Mesothelial cell of epicardium (in vitro differentiated cells): ENCODE data around the gene MAN1A1. TPM values are rescaled to one million over a fixed set of nuclear protein-coding genes. Genes with fewer than 3 reads are reported as not detected.

Experiments used
- DNase-seq, 2 experiments: peaks; one replicate each; pipeline ENCODE4 v3.0.0; 2021; ENCODE audit warnings: low spot score in 2 of 2; ENCODE audit not compliant: unreplicated experiment in 2 of 2
- H3K27ac Mint-ChIP-seq: 2 replicates; pipeline ENCODE4 v1.8.0; 2021; ENCODE audit warnings: mixed read lengths
- H3K27me3 Mint-ChIP-seq: 2 replicates; pipeline ENCODE4 v1.8.0; 2021; ENCODE audit warnings: low read depth, mixed read lengths
- H3K36me3 Mint-ChIP-seq: 2 replicates; pipeline ENCODE4 v1.8.0; 2021; ENCODE audit warnings: mixed read lengths
- H3K4me1 Mint-ChIP-seq: 2 replicates; pipeline ENCODE4 v1.8.0; 2021; ENCODE audit warnings: mixed read lengths
- H3K4me3 Mint-ChIP-seq: 2 replicates; pipeline ENCODE4 v1.8.0; 2021; ENCODE audit warnings: mild to moderate bottlenecking, moderate library complexity, mixed read lengths
- H3K9me3 Mint-ChIP-seq: 2 replicates; pipeline ENCODE4 v1.8.0; 2021; ENCODE audit warnings: mixed read lengths
- CTCF ChIP-seq: fragments of 200-600 bp; sonication (generic); IDR thresholded peaks from one replicate; pipeline ENCODE4 v1.5.0; 2021; ENCODE audit warnings: antibody characterized with exemption; ENCODE audit not compliant: unreplicated experiment
- total RNA-seq: library from RNA; stranded (reverse); gene quantifications from 3 replicates; pipeline ENCODE4 v1.2.1, GENCODE V29; 2021

Gene MAN1A1
- total RNA-seq, 1 donor from 2014 or later, result 51.1 TPM

DNA sequence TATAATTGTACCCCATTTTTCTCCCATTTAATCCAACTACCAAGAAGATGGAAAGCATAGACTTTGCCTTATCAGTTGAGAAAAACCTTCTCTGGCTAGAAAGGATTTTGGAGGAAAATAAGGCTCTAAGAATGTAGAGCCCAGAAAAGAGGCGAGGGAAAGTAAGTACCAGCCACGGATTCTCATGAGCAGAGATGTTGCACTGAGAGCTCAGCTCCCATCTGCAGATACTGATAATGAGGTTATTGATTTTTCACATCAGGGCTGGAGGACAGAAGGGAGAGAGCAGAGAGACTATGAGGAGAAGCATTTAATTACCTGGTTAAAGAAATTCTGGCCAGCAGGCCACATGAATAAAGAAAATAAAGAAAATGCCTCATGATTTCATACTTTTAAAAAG lies 166.7 kb downstream of the MAN1A1 start:
- DNase-seq, result no peak
- H3K9me3 Mint-ChIP-seq, result no peaks in the 10 kb centered on the region
- H3K4me3 Mint-ChIP-seq, result no peak overlapping the region
- H3K36me3 Mint-ChIP-seq, result peaks cover 39% of the 10 kb centered on the region
- H3K4me1 Mint-ChIP-seq, result peaks cover 11% of the 10 kb centered on the region
- peak overlapping the region; percentile 28 for H3K27ac Mint-ChIP-seq
- TF ChIP-seq CTCF, result no peak
- no peaks in the 10 kb centered on the region for H3K27me3 Mint-ChIP-seq

GRCh38 chr6:119182216-119182803 lies 167.3 kb downstream of the MAN1A1 start:
- H3K9me3 Mint-ChIP-seq, result no peaks in the 10 kb centered on the region
- H3K27me3 Mint-ChIP-seq, result no peaks in the 10 kb centered on the region

DNA sequence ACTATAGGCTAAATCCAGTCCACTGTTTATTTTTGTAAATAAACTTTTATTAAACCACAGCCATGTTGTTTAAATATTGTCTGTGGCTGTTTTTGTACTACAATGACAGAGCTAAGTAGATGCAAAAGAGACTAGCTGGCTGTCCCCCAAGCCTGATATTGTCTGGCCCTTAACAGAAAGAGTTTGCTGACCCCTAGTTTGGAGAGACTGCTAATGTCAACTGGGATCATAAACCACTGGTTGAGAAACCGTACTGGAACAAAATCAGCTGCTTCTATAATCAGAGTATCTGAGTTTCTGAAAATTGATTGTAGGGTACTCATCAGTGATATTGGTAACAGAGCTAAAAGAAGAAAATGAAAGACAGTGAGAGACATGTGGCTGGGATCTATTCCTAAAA lies 168.5 kb downstream of the MAN1A1 start:
- no peak overlapping the region for H3K4me3 Mint-ChIP-seq

More at GRCh38 chr6:119182216-119182803, 167.3 kb downstream of the MAN1A1 start:
- Mint-ChIP-seq H3K27ac (no peak overlapping the region), H3K36me3 (peaks cover 39% of the 10 kb centered on the region), H3K4me1 (peaks cover 7% of the 10 kb centered on the region), H3K4me3 (no peak overlapping the region)
- no peak for TF ChIP-seq CTCF
- DNase-seq, result no peak

DNA sequence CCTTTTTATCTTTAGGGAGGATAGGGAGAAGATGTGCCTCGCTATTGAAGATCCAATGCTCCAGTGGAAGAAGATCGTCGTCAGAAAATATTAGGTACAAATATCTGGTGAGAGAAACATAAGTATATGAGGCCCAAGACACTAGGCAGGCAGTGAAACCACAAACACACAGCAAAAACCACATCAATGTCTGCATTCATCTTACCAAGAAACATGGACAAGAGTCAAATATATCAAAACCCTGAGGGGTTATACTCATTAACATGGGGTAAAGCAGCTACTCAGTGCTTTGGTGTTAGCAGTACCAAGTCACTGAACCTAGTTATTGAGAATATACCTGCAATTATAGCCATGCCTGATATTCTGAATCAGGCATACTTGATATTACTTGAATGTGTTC lies 169.7 kb downstream of the MAN1A1 start:
- Mint-ChIP-seq H3K27me3 (no peaks in the 10 kb centered on the region), H3K4me1 (peaks cover 14% of the 10 kb centered on the region), H3K9me3 (no peaks in the 10 kb centered on the region), H3K36me3 (peaks cover 24% of the 10 kb centered on the region), H3K4me3 (no peak overlapping the region), H3K27ac (no peak overlapping the region)
- no peak for DNase-seq
- TF ChIP-seq CTCF, result no peak

More for the DNA sequence above, 168.5 kb downstream of the MAN1A1 start:
- peaks cover 32% of the 10 kb centered on the region for H3K36me3 Mint-ChIP-seq
- no peak for DNase-seq
- H3K27ac Mint-ChIP-seq, result no peak overlapping the region
- H3K4me1 Mint-ChIP-seq, result peaks cover 6% of the 10 kb centered on the region
- no peaks in the 10 kb centered on the region for H3K27me3 Mint-ChIP-seq
- H3K9me3 Mint-ChIP-seq, result no peaks in the 10 kb centered on the region
- no peak for TF ChIP-seq CTCF

GRCh38 chr6:119179062-119179461 lies 170.5 kb downstream of the MAN1A1 start:
- no peak overlapping the region for H3K27ac Mint-ChIP-seq
- H3K4me1 Mint-ChIP-seq, result peaks cover 21% of the 10 kb centered on the region
- H3K4me3 Mint-ChIP-seq, result no peak overlapping the region
- no peaks in the 10 kb centered on the region for H3K9me3 Mint-ChIP-seq
- no peak for TF ChIP-seq CTCF
- DNase-seq, result no peak
- H3K36me3 Mint-ChIP-seq, result peaks cover 20% of the 10 kb centered on the region
- no peaks in the 10 kb centered on the region for H3K27me3 Mint-ChIP-seq

DNA sequence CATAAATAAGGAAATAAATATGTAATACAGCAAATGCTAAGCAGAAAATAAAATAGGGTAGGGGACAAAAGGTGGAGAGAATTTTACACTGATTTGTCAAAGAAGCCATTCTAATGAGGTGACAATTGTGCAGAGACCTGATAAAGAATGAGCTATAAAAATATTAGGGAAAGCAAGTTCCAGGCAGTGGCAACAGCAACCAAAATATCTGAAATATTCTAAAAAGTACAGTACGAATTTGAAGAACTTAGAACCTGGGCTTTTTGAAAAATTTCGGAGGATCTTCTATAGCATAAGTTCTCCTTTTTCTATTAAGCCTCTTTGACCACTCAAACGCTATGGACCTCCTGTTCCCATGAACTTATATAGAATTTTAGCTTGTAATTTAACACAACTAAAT lies 173.1 kb downstream of the MAN1A1 start:
- peaks cover 39% of the 10 kb centered on the region for H3K4me1 Mint-ChIP-seq
- TF ChIP-seq CTCF, result no peak
- DNase-seq, result no peak
- no peaks in the 10 kb centered on the region for H3K9me3 Mint-ChIP-seq
- no peak overlapping the region for H3K4me3 Mint-ChIP-seq
- no peaks in the 10 kb centered on the region for H3K27me3 Mint-ChIP-seq
- H3K36me3 Mint-ChIP-seq, result peaks cover 9% of the 10 kb centered on the region
- H3K27ac Mint-ChIP-seq, result no peak overlapping the region
